Stimulated activated CD8-positive, alpha-beta memory T cell treated with anti-CD3 and anti-CD28 coated beads, Interleukin-7, amount 100 ng/mL, for 4 hours (primary cell): ENCODE measurements around the gene CLPSL1.

Experiments
- DNase-seq, 2 donors: peaks; one replicate each; pipeline ENCODE4 v3.0.0-alpha.2; 2020; ENCODE audit warnings: low read depth in 2 of 2

Gene CLPSL1

DNA sequence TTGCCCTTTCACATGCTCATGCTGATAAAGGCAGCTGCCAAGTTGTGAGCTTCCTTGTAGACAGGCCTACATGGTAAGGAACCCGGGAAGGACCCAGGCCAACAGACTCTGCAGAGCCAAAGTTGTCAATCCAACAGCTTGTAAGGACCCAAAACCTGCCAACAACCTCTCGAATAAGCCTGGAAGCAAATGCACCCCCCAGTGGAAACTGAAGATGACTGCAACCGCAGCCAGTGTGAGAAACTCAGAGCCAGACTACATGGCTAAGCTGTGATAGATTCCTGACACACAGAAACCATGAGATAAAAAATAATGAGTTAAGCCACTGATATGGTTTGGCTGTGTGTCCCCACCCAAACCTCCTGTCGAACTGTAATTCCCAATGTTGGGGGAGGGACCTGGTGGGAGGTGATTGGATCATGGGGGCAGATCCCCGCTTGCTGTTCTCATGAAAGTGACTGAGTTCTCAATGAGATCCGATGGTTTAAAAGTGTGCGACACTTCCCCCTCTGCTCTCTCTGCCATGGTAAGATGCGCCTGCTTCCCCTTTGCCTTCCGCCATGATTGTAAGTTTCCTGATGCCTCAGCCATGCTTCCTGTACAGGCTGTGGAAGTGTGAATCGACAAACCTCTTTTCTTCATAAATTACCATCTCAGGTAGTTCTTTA is 23.2 kb upstream of the CLPSL1 start:
- no peak for DNase-seq

DNA sequence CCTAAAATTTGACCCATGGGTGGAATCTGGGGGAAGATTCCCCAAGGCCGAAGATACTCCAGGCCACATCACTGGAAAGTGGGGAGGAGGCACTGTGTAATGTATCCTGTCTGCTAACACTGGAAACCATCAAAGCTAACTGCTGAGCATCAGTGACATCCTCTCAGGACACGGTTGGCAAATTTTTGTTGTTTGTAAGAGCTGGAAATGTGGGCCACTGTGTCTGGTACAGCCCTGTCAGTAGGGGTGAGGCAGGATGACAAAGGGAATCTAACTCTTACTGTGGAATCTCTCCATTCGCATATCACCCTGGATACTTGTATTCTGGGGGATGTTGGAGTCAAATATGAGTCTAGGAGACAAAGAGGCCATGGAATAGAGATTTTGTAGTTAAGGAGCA is 21.4 kb upstream of the CLPSL1 start:
- no peak for DNase-seq

DNA sequence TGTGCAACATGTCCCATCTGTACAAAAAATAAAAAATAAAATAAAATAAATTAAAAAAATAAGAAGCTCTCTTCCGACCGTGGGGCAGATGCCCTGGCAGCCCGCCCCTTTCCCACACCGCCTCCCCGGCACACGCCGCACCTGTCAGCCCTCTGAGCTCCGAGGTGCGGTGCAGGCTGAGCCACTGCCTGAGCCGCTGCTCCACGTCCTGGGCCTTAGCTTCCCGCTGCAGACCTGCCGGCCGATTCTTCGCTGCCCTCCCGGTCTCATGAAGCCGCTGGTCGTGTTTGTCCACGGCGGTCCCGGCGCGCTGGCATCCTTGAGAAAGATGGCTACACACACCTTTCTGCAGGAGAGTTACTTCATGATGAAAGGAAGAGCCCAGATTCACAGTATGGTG is 15.1 kb upstream of the CLPSL1 start:
- DNase-seq = no peak

DNA sequence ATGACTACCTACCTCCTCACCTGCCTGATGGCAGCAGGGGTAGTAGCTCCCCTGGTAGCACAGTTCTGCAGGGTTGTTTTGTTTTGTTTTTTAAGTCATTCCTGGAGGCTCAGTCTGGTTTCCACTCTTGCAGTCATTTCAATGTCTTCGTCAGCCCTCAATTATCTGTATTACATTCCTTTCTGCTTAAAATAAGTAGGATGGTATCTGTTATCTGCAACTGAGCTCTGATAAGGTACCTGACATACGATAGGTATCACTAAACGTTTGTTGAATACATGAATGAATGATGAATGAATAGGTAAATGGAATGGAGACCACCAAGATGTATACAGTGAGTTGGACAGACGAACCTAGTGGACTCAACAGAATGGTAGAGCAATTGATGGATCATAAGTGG is 11.6 kb upstream of the CLPSL1 start:
- no peak for DNase-seq

DNA sequence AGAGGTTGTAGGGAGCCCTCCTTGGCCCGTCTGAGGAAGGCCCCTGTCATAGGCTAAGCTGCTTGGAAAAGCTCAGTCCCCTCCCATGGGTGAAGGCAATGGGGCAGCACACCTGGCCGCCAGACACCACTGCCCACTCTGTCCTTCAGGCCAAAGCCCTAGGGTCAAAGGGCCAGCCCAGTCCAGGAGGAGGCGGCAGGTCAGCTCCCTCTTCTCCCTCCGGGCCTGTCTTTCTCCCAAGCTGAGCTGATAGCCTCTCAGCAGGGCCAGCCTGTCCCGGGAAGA is 9.5 kb upstream of the CLPSL1 start:
- DNase-seq = no peak

DNA sequence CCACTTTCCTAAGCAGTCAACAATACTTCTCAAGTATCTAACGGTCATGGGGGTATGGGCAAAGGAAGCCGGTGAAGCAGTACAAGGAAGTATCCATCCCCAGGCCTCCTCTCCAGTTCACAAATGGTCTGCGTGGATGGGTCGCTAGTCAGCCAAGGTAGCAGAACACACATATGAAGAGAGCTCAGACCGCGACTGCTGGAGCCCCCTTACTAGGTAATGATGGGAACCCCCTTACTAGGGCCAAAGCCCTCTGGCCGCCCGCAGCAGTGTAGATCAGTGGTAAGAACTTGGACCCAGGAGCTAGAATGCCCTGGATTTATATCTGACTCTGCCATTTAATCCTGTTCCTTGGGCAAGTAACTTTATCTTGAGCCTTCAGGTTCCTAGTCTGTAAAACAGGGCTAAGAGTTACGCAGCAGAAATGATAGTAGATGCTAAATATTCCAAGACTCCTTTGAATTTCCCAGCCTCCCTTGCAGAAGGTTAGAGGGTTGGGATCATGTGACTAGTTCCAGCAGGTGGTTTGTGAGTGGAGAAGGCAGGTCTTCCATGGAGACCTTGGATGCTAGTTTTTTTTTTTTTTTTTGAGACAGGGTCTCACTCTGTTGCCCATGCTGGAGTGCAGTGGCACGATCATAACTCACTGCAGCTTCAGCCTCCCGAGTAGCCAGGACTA is 6.6 kb upstream of the CLPSL1 start:
- no peak for DNase-seq

DNA sequence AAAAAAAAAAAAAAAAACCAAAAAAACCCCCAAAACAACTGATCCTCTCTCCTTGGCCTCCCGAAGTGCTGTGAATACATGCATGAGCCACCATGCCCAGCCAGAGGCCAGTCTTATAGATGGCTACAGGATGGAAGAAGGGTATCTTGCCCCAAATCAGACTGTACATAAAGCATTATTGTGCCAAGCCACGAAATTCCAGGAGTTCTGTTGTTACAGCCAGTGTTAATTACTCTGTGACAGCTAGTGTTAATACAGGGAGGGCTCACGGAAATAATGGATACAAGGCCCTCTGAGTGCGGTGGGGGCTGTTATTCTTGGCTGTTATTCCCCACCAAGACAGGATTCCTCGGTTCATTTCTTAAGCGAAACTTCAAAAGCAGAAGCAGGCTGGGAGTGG is 5.8 kb upstream of the CLPSL1 start:
- no peak for DNase-seq

DNA sequence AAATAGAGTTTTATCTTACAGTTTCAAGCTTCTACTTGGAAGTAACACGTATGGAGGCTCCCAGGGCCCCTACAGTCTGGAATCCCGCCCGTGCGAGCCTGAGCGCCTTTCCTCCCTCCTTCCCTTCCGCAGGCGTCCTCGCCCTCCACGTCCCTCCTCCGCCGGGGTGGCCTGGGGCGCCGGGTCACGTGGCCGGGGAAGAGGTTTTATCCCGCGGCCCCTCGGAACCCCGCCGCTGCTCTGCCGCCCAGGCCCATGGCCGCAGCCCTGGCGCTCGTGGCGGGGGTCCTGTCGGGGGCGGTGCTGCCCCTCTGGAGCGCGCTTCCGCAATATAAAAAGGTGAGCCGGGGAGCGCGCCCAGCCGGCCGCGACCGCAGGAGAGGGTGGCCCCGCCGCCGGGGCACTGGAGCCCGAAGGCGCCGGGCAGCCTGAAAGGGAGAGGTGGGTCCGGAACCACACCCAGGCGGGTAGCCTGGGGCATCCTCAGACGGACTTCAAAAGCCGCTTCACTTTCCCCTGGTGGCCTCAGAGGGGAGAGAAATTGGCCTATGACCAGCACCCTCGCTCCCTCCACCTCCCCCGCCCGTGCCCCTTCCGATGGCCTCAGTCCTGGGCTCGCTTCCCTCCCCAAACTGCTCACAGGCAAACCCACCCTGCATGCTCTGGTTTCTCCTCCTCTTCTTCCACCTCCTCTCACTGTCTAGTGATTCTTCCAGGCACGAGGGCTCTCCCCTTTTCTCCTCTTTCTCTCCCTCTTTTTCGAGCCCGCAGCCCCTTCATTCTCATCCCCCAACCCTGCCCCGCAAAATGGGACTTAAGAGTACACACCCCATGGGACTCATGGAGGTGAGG is 4.2 kb upstream of the CLPSL1 start, which contains the start of gene CLPSL2:
Gene CLPSL2, plus strand, starts transcription at position 235 of the 852 bp plus-strand sequence. Its CDS starts 21 bp downstream, at position 256.
- DNase-seq = no peak

DNA sequence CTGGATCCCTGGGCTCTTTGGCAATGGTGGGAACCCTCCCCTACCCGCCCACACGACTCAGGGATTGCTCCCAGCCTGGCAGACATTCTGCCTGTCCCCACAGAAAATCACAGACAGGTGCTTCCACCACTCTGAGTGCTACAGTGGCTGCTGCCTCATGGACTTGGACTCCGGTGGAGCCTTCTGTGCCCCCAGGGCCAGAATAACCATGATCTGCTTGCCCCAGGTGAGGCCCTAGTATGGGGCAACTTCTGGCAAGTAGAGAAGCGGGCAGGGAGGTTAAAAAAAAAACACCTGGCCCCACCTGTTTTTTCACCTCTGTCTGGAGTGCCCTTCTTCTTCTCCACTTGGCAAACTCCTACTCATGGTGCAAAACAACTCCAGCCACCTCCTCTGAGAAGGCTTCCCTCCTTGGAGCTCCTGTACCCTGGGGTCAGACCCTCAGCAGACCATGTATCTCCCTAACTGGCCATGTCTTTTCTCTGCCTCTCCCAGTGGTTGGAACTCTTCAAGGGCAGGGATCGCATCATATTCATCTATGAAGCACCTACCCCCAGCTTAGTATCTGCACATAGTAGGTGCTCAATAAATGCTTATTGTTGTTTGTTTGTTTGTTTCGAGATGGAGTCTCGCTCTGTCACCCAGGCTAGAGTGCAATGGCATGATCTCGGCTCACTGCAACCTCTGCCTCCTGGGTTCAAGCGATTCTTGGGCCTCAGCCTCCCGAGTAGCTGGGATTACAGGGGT is 3.3 kb upstream of the CLPSL1 start:
- DNase-seq = no peak

DNA sequence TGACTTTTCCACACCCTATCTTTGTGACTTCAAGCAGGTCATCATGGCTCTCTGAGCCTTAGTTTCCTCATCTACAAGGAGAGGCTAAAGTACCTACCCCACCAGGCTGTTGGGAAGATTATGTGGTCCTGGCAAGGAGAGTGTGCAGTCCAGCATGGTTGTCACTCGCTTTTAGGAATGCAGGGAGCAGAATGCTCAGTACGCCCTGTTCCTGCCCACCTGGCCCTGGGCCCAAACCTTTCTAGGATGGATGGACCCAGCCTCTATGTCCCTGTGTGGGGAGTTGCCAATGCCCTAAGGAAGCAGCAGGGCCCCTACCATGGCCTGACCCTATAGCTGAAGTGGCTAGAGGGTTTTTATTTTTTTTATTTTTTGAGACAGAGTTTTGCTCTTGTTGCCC is 2.4 kb upstream of the CLPSL1 start:
- DNase-seq = no peak

DNA sequence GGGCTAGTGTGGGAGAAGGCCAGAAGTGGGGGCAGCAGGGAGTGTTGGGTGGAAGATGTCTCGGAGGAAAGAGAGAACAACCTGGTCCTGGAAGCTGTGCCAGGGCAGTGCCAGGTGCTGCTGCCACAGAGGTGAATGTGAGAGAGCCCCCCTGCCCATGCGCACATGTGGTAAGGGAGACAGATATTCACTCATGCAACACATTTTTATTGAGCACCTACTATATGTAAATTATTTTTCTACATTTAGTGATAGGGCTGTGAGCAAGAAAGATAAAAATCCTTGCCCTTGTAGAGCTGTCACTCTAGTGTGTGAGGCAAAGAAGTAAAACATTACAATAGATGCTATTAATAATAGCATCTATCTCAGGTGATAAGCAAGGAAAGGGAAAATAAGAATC is 471 bp downstream of the CLPSL1 start:
- no peak for DNase-seq

DNA sequence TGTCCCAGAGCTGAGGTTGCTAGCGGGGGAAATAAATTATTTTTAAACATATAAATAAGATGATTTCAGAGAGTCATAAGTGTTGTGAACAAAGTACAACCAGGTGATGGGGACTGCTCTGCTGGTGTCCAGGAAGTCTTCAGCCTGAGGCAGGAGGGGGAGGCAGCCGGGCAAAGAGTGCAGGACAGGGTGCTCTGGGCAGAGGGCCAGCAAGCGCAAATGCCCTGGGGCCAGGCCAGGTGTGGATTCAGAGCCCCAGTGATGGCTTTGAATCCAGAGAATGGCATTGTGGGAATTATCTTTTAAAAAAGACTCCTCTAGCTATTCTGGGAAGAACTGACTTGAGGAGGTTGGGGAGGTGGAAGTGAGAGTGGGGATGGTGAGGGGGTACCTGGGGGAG is 1.6 kb downstream of the CLPSL1 start:
- no peak for DNase-seq

DNA sequence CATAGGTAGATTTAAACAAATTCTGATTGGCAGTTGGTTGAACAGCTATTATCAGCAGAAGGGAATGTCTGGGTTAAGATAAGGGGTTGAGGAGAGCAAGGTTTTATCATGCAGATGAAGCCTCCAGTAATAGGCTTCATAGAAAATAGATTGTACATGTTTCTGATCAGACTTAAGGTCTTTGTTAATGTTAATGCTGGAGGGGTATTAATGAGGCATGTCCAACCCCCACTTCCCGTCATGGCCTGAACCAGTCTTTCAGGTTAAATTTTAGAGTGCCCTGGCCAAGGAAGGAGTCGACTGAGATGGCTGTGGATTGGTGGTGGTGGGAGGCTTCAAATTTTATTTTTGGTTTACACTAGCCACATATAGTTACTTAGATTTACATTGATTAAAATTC is 3.4 kb downstream of the CLPSL1 start:
- no peak for DNase-seq

DNA sequence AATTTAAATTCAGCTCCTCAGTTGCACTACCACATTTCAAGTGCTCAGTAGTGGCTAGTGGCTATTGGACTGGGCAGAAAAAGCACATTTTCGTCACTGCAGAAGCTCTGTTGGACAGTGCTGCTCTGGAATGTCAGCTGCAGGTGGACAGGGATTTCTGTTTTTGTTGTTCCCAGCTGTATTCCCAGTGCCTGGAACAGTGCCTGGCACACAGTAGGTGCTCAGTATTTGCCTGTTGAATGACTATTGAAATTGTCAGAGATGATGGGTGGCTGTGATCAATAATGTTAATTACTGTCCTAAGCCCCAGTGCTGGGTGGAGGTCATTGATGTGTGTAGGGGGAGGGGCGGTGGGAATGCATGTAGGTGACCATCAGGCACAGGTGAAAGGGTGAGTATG is 5.5 kb downstream of the CLPSL1 start:
- no peak for DNase-seq

DNA sequence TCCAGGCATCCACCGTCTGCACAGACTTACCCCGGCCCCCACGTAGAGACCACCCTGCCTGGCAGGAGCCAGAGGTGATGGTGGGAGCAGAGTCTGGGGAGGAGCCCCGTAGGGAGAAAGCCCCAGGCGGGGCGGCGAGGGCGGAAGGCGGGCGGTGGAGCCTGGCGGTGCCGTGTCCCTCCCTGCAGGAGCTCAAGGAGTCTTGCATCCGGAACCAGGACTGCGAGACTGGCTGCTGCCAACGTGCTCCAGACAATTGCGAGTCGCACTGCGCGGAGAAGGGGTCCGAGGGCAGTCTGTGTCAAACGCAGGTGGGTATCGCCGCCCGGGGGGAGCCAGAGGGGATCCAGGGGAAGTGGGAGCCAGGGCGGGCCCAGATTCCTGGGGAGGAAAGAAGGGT is 6.0 kb downstream of the CLPSL1 start:
- DNase-seq = no peak

DNA sequence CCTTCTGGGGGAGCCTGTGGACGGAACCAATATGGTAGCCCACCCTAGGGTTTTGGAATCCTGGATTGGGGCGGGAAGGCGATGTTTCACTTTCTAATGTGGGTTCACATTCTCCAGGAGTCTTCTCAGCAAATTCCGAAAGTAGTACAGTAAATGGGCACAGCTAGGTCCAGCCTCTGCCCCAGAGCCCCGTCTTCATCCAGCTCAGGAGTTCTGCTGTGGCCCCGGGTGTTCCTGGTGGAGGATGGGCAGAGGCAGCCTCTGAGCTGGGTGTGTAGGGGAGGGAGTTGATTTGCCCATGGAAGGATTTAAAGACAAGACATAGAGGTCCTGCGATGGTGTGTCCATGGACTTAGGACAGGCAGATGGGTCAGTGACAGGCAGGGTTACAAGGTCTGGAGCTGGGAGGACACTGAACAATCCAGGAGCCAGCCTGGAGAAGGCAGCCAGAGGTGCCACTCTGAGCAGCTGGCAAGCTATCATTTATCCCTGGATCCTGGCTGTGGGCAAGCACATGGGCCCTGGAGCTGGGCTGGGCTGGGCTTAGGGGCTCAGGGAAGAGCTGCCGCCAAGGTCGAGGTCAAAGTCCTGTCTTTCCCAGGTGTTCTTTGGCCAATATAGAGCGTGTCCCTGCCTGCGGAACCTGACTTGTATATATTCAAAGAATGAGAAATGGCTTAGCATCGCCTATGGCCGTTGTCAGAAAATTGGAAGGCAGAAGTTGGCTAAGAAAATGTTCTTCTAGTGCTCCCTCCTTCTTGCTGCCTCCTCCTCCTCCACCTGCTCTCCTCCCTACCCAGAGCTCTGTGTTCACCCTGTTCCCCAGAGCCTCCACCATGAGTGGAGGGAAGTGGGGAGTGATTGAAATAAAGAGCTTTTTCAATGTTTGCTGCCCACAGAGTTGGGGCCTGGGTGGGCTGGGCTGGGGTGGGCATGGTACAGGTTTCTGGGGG is 6.7 kb downstream of the CLPSL1 start:
- DNase-seq = no peak

DNA sequence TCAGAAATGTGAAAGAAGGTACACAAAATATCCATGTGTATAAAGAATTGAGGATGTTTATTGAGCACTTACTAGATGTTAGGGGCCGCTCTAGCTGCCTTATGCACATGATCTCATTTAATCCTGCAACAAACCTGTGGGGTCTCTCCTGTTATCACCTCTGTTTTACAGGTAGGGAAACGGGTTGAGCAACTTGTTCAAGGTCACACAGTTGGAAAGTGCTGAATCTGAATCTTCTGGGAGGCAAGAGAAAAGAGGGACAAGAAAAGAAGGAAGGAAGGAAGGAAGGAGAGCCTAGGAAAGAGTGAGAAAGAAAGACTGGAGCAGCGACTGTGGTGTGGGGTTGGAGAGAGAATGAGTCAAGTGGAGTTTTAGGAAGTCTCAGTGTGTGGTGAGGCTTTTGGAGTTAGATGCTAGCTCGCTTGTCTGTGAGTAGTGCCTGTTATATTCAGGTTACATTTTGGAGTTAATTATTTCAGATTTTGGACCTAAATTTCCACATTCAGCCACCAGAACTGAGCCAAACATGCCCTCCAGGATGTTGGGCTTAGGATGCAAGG is 7.7 kb downstream of the CLPSL1 start:
- DNase-seq = no peak

DNA sequence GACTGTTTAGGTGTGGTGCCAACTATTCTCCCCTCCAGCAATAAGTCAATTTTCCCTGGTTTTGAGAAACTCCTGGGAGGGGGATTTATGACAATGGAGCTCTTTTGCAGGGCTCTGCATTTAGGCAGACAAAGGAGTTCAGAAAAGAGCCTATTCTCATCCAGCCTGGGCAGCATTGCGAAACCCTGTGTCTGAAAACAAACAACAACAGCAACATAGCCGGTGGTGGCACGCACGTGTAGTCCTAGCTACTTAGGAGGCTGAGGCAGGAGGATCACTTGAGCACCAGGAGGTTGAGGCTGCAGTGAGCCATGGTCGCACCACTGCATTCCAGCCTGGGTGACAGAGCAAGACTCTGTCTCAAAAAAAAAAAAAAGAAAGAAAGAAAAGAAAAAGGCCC is 9.9 kb downstream of the CLPSL1 start:
- DNase-seq = no peak

DNA sequence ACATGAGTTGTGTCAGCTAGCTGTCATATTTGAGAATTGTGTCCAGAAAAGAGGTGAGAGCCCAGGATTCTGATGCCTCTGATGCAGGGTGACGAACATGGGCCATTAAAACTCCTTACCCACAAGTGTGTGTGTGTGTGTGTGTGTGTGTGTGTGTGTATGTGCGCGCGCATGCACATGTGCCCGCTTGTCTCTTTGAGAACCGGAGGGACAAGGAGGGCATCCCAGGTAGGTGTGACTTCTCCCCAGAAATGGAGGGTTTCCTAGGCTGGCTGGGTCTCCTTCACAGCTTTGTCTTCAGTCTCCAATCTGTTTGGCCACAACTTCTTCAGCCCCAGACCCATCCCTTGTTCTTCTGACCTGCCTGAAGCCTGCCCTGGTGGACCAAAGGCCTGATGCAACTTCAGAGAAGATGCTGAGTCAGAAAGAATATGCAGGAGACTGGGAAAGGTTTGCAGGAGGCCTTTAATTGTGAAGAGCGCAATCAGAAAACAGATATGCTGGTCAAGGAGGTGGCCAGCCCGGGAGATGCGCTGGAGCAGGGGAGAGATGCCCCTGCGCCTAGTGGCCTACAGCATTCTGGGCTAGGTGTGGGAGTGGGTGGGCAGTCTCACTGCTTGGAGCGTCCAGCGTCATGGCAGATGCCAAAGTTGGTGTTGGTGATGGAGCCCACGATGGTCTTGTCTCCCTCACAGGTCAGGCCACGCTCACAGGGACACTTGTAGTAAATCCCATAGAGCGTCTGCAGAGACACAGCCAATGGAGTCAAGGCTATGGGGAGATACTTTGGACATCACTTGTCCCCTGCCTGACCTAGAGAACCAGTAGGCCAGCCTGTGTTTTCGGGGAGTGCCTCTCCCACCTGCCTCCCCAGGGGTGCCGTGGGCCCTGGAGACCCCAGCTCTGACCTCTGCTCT is 14.0 kb downstream of the CLPSL1 start:
- DNase-seq = no peak
